A673 (cell line): ENCODE data around the gene CCL21. TPM values are rescaled to one million over a fixed set of nuclear protein-coding genes. Genes with fewer than 3 reads are reported as not detected.
"Not testable (repeated sequence)": the region's sequence is repeated elsewhere in the genome, so short reads cannot be mapped to it uniquely, and the experiment has no call there.

Source experiments
- BruUV-seq: library from RNA; stranded (reverse); fragments of 400-500 nt; replicated peaks from 2 replicates; lab custom pipeline; 2021; lab: Mats Ljungman, UMichigan
- CTCF ChIA-PET: fragments of 300-600 bp; sonication (Branson Sonifier 250); formaldehyde crosslinking; loops from one replicate; lab custom pipeline; 2022; ENCODE audit warnings: antibody characterized with exemption; lab: Charles Lee
- POLR2A ChIA-PET: fragments of 300-600 bp; sonication (Branson Sonifier 250); formaldehyde crosslinking; loops from one replicate; lab custom pipeline; 2022; ENCODE audit warnings: antibody characterized with exemption; ENCODE audit not compliant: low non-redundant PET; lab: Charles Lee
- DNase-seq: peaks from one replicate; pipeline ENCODE4 v3.0.0-alpha.2; 2015; ENCODE audit warnings: low spot score
- H3K27ac ChIP-seq: fragments of 200-600 bp; sonication (generic); 2 replicates; pipeline ENCODE4 v1.5.1; 2016; ENCODE audit warnings: mixed run types, low read depth, mild to moderate bottlenecking, mixed read lengths, antibody characterized with exemption, low read length; ENCODE audit not compliant: poor library complexity, severe bottlenecking
- H3K27me3 ChIP-seq: fragments of 200-600 bp; sonication (generic); replicated peaks from 2 replicates; pipeline ENCODE4 v1.6.1; 2017; ENCODE audit warnings: mixed run types, low read depth, mild to moderate bottlenecking, mixed read lengths, antibody characterized with exemption, low read length; ENCODE audit not compliant: insufficient read depth, poor library complexity
- H3K36me3 ChIP-seq: fragments of 200-600 bp; sonication (generic); 2 replicates; pipeline ENCODE4 v1.6.1; 2016; ENCODE audit warnings: mixed run types, mild to moderate bottlenecking, mixed read lengths, antibody characterized with exemption, low read length; ENCODE audit not compliant: insufficient read depth, poor library complexity, severe bottlenecking
- H3K4me1 ChIP-seq: fragments of 200-600 bp; sonication (generic); 2 replicates; pipeline ENCODE4 v1.6.1; 2017; ENCODE audit warnings: mixed run types, mild to moderate bottlenecking, mixed read lengths, antibody characterized with exemption, low read length; ENCODE audit not compliant: insufficient read depth, poor library complexity, severe bottlenecking
- H3K4me3 ChIP-seq: fragments of 200-600 bp; sonication (generic); 2 replicates; pipeline ENCODE4 v1.5.1; 2016; ENCODE audit warnings: low read depth, mixed run types, mild to moderate bottlenecking, mixed read lengths, low read length; ENCODE audit not compliant: poor library complexity, severe bottlenecking
- H3K9me3 ChIP-seq: fragments of 200-600 bp; sonication (generic); 2 replicates; pipeline ENCODE4 v1.6.1; 2016; ENCODE audit warnings: mixed run types, low read depth, mild to moderate bottlenecking, mixed read lengths, antibody characterized with exemption, low read length; ENCODE audit not compliant: poor library complexity, severe bottlenecking
- EZH2 ChIP-seq: fragments of 200-600 bp; sonication (generic); IDR thresholded peaks from 2 replicates; pipeline ENCODE4 v1.6.1; 2017; ENCODE audit warnings: borderline replicate concordance, low read depth, mild to moderate bottlenecking, mixed read lengths, antibody characterized with exemption, low read length; ENCODE audit not compliant: poor library complexity, severe bottlenecking
- intact Hi-C: fragments of 100-400 bp; cut with micrococcal nuclease; formaldehyde crosslinking; loops from one replicate; pipeline ENCODE4 v1.10.0; 2022; ENCODE audit not compliant: unreplicated experiment
- total RNA-seq: library from RNA; stranded (reverse); gene quantifications from 2 replicates; pipeline ENCODE4 v1.2.3, GENCODE V29; 2021
- TF ChIP-seq, protein P1 (sequence below): fragments of 300-800, 200-600 bp; sonication (generic); conservative IDR thresholded peaks from 2 replicates; pipeline ENCODE4 v1.5.1; 2017; ENCODE audit warnings: low read depth, mild to moderate bottlenecking, antibody characterized with exemption, low read length, moderate library complexity, mixed read lengths

Gene CCL21
- total RNA-seq, 1 experiment from 2014 or later = not detected

GRCh38 chr9:34732886-34733285 is 22.9 kb upstream of the CCL21 start:
- Histone ChIP-seq H3K27ac (no peak overlapping the region), H3K27me3 (peaks cover 3% of the 10 kb centered on the region), H3K4me1 (no peaks in the 10 kb centered on the region), H3K36me3 (no peaks in the 10 kb centered on the region), H3K4me3 (no peak overlapping the region), H3K9me3 (no peaks in the 10 kb centered on the region)
- DNase-seq = no peak
- ChIA-PET POLR2A (no interaction called here), CTCF (no interaction called here)
- TF ChIP-seq, protein P1, sequence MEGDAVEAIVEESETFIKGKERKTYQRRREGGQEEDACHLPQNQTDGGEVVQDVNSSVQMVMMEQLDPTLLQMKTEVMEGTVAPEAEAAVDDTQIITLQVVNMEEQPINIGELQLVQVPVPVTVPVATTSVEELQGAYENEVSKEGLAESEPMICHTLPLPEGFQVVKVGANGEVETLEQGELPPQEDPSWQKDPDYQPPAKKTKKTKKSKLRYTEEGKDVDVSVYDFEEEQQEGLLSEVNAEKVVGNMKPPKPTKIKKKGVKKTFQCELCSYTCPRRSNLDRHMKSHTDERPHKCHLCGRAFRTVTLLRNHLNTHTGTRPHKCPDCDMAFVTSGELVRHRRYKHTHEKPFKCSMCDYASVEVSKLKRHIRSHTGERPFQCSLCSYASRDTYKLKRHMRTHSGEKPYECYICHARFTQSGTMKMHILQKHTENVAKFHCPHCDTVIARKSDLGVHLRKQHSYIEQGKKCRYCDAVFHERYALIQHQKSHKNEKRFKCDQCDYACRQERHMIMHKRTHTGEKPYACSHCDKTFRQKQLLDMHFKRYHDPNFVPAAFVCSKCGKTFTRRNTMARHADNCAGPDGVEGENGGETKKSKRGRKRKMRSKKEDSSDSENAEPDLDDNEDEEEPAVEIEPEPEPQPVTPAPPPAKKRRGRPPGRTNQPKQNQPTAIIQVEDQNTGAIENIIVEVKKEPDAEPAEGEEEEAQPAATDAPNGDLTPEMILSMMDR = no peak
- TF ChIP-seq EZH2 = no peak
- no TSS peak for BruUV-seq
- intact Hi-C loops = no loop called here

DNA sequence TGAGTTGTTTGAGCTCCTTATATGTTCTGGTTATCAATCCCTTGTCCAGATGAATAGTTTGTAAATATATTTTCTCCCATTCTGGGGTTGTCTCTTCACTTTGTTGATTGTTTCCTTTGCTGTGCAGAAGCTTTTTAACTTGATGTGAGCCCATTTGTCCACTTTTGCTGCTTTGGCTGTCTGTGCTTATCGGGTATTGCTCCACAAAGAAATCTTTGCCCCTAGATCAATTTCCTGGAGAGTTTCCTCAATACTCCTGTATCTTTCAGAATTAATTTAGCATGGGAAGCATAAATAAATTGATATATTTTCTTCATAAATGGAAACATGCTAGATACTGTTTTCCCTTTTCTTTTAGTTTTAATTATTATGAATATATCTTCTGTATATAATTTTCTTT is 22.5 kb upstream of the CCL21 start:
- H3K36me3 ChIP-seq = no peaks in the 10 kb centered on the region
- no peaks in the 10 kb centered on the region for H3K4me1 ChIP-seq
- intact Hi-C loops = no loop called here
- no peak overlapping the region for H3K4me3 ChIP-seq
- H3K27me3 ChIP-seq = peaks cover 5% of the 10 kb centered on the region
- BruUV-seq = no TSS peak
- DNase-seq = no peak
- H3K27ac ChIP-seq = no peak overlapping the region
- no peaks in the 10 kb centered on the region for H3K9me3 ChIP-seq
- CTCF ChIA-PET = no interaction called here
- POLR2A ChIA-PET = no interaction called here
- TF ChIP-seq, protein P1 = no peak
- no peak for TF ChIP-seq EZH2

GRCh38 chr9:34723141-34723540 is 13.2 kb upstream of the CCL21 start:
- no peak overlapping the region for H3K4me3 ChIP-seq
- no TSS peak for BruUV-seq
- no peak for DNase-seq
- H3K27ac ChIP-seq = no peak overlapping the region
- no peaks in the 10 kb centered on the region for H3K4me1 ChIP-seq
- TF ChIP-seq, protein P1 = no peak
- TF ChIP-seq EZH2 = no peak
- CTCF ChIA-PET = no interaction called here
- H3K9me3 ChIP-seq = no peaks in the 10 kb centered on the region
- H3K36me3 ChIP-seq = no peaks in the 10 kb centered on the region
- POLR2A ChIA-PET = no interaction called here
- H3K27me3 ChIP-seq = peaks cover 4% of the 10 kb centered on the region
- intact Hi-C loops = no loop called here

GRCh38 chr9:34719769-34720025 is 9.8 kb upstream of the CCL21 start:
- POLR2A ChIA-PET = not testable (repeated sequence)

More at GRCh38 chr9:34719769-34720025, 9.8 kb upstream of the CCL21 start:
- H3K4me1 ChIP-seq, H3K27ac ChIP-seq, intact Hi-C loops, H3K27me3 ChIP-seq, H3K9me3 ChIP-seq, H3K4me3 ChIP-seq, BruUV-seq, DNase-seq, H3K36me3 ChIP-seq, CTCF ChIA-PET: not testable (repeated sequence)
